ENCODE results near the gene SORD. TPM values are rescaled to one million over a fixed set of nuclear protein-coding genes. Genes with fewer than 3 reads are reported as not detected.
"Not testable (repeated sequence)": the region's sequence is repeated elsewhere in the genome, so short reads cannot be mapped to it uniquely, and the experiment has no call there.

Gene SORD
- total RNA-seq, 1 donor from 2014 or later, result 10.5 TPM

DNA sequence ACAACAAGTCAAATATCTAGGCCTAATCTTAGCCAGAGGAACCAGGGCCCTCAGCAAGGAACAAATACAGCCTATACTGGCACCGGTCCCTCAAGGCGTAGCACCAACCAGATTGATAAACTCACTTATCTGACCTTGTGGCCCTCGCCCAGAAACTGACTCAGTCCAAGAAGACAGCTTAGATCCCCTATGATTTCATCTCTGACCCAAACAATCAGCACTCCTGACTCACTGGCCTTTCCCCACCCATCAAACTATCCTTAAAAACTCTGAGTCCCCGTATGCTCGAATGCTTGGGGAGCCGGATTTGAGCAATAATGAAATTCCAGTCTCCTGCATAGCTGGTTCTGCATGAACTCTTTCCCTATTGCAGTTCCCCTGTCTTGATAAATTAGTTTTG, 1.6 kb upstream of the SORD start:
- no peaks in the 10 kb centered on the region for H3K36me3 ChIP-seq
- intact Hi-C loops (cut with DNase I), result no loop called here
- ATAC-seq (no peak), DNase-seq (no peak)
- H3K27ac ChIP-seq, result no peak overlapping the region
- no peaks in the 10 kb centered on the region for H3K9me3 ChIP-seq
- no peaks in the 10 kb centered on the region for H3K27me3 ChIP-seq (ENCODE audit: low read depth)
- TF ChIP-seq, protein P1, sequence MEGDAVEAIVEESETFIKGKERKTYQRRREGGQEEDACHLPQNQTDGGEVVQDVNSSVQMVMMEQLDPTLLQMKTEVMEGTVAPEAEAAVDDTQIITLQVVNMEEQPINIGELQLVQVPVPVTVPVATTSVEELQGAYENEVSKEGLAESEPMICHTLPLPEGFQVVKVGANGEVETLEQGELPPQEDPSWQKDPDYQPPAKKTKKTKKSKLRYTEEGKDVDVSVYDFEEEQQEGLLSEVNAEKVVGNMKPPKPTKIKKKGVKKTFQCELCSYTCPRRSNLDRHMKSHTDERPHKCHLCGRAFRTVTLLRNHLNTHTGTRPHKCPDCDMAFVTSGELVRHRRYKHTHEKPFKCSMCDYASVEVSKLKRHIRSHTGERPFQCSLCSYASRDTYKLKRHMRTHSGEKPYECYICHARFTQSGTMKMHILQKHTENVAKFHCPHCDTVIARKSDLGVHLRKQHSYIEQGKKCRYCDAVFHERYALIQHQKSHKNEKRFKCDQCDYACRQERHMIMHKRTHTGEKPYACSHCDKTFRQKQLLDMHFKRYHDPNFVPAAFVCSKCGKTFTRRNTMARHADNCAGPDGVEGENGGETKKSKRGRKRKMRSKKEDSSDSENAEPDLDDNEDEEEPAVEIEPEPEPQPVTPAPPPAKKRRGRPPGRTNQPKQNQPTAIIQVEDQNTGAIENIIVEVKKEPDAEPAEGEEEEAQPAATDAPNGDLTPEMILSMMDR (IDR thresholded peaks at IDR 0.05), result no peak
- peaks cover 16% of the 10 kb centered on the region for H3K4me1 ChIP-seq
- no peak overlapping the region for H3K4me3 ChIP-seq

DNA sequence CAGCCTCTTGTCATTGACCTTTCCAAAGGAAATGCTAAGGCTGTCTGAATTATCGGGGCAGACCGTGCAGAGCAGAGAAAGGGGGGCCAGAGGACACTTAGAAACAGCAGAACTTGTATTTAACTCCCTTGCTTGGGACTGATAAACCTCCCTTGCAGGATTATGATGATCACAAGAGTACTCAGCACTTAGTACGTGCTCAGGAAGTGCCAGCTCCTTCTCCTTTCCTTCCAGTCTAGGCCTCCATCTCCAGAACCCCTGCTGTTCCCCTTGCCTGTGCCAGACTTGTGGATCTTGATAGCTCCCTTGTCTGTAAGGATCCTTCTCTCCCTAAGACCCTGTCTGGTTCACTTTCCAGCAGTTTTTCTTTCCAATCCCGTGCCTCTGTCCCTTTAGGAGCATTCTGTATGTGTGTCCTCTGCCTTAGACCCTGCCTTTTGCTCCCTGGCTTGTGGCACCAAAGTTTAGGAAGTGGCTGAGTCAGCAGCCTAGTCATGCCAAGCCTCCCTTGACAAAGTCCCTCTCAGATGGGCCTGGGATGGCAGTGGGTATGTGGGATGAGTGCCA, 747 bp downstream of the SORD start:
- peak overlapping the region; percentile 78 for H3K27ac ChIP-seq

DNA sequence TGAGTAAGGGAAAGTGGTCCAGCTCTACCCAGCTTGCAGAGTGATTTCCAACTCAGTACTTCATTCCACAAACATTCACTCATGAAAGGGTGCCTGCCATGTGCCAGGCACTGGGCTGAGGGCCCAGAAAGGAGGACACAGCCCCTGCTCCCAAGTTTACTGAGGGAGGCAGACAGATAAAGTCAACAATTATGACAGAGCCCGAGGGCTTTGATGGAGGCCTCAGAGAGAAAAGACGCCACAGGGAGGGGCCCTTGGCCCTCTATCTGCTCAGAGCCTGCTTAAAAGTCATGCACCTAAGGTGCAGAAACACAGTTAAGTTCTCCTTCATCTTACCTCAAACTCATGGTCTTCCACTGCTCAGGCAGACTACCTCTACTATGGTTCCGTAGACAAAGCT, 1.7 kb downstream of the SORD start:
- H3K4me3 ChIP-seq; H3K9me3 ChIP-seq; DNase-seq; ATAC-seq; H3K36me3 ChIP-seq; H3K27ac ChIP-seq; intact Hi-C loops (cut with DNase I); H3K27me3 ChIP-seq (ENCODE audit: low read depth): not testable (repeated sequence)
- H3K4me1 ChIP-seq, result peaks cover 16% of the 10 kb centered on the region

More for the DNA sequence above, 747 bp downstream of the SORD start:
- H3K27me3 ChIP-seq (ENCODE audit: low read depth), result no peaks in the 10 kb centered on the region
- peak overlapping the region; percentile 88 for H3K4me3 ChIP-seq
- no peaks in the 10 kb centered on the region for H3K9me3 ChIP-seq
- ATAC-seq, result peak in 1 of 2 donors; percentile 13
- DNase-seq, result no peak
- TF ChIP-seq, protein P1 (IDR thresholded peaks at IDR 0.05), result no peak
- no peaks in the 10 kb centered on the region for H3K36me3 ChIP-seq
- intact Hi-C loops (cut with DNase I), result no loop called here
- H3K4me1 ChIP-seq, result peaks cover 16% of the 10 kb centered on the region

DNA sequence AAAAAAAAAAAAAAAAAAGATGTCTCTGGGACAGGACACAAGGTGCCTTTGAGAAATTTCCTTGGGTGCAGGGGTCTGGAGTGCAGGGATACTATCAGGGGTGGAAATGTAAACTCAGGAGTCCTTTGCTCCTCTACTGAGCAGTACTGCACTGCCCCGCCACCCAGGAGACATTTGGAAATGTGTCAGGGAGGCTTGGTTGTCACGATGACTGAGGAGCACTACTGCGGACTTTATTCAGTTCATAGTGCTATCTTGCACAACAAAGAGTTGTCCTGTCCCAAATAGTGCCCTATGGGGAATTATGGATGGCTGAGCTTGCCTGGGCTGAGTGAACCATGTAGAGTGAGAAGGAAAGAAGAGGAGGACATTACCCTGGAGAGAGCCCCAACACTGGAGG, 2.6 kb downstream of the SORD start:
- intact Hi-C loops (cut with DNase I); H3K4me3 ChIP-seq; H3K27ac ChIP-seq; H3K36me3 ChIP-seq; DNase-seq; H3K9me3 ChIP-seq; ATAC-seq; H3K27me3 ChIP-seq (ENCODE audit: low read depth): not testable (repeated sequence)
- peaks cover 16% of the 10 kb centered on the region for H3K4me1 ChIP-seq

DNA sequence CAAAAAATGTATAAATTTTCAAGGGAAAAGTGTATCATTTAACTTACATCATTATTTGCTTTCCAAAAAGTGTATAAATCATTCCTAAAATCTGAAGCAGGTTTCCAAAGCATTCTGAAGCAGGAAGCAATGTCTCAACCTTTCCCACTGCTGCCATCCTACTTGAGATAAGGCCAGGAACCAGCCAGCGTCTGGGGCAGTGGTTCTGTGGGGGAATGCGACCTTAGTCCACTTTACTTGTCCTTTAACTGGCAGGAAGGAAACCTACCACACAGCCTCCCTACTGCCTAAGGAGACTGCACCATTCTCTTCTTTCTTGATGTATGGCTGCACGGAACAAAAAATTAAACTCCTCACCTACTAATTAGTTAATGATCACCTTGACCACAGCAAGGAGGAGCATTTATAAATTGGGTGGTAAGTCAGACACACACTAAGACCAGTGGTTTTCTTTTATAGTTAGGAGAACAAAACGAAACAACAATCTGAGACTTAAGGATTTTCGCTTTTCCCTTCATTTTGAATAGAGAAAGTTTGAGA, 3.7 kb downstream of the SORD start:
- ATAC-seq, result no peak
- TF ChIP-seq, protein P1 (IDR thresholded peaks at IDR 0.05), result no peak
- intact Hi-C loops (cut with DNase I), result no loop called here
- H3K9me3 ChIP-seq, result no peaks in the 10 kb centered on the region
- no peak overlapping the region for H3K27ac ChIP-seq
- no peak for DNase-seq
- H3K4me3 ChIP-seq, result no peak overlapping the region
- no peaks in the 10 kb centered on the region for H3K27me3 ChIP-seq (ENCODE audit: low read depth)
- H3K36me3 ChIP-seq, result no peaks in the 10 kb centered on the region
- peaks cover 16% of the 10 kb centered on the region for H3K4me1 ChIP-seq

DNA sequence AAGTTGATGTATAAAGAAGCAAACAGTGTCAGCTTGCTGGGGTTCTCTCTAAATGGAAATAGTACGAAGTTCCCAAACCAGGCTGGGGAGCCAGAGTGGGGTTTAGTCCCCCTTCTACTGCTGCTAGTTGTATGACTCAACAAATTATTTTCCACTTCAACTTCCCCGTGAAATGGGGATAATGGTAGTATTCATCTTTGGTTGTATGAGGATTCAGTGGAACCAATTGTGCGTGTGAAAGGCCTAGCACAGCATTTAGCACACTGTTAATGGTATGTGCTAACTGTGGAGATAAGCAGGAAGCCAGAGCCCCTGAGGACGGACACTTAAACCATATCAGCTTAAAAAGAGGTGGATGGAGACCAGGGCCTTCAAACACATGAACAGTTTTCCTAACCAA, 4.2 kb downstream of the SORD start:
- Histone ChIP-seq H3K36me3 (no peaks in the 10 kb centered on the region), H3K4me3 (no peak overlapping the region), H3K27ac (no peak overlapping the region), H3K4me1 (peaks cover 14% of the 10 kb centered on the region), H3K9me3 (no peaks in the 10 kb centered on the region), H3K27me3 (ENCODE audit: low read depth) (no peaks in the 10 kb centered on the region)
- intact Hi-C loops (cut with DNase I), result no loop called here
- TF ChIP-seq, protein P1 (IDR thresholded peaks at IDR 0.05), result no peak
- ATAC-seq, result no peak
- no peak for DNase-seq

Measured in lower lobe of right lung (tissue), 2 donors.